OCI-LY7 (cell line): Measurements from ENCODE around the gene CNIH2.

Experiments
- CTCF ChIP-seq: fragments of 200-600 bp; sonication (generic); conservative IDR thresholded peaks from 2 replicates; pipeline ENCODE4 v1.5.1; 2014; ENCODE audit warnings: mild to moderate bottlenecking, antibody characterized with exemption, low read length, moderate library complexity, mixed read lengths
- EZH2phosphoT487 ChIP-seq: fragments of 200-600 bp; sonication (generic); IDR thresholded peaks from 2 replicates; pipeline ENCODE4 v1.6.1; 2018; ENCODE audit warnings: low read depth, borderline replicate concordance, mild to moderate bottlenecking, mixed run types, antibody characterized with exemption, low read length, moderate library complexity, mixed read lengths

- TF ChIP-seq CTCF (no peak), EZH2phosphoT487 (no peak)
Measured at GRCh38 chr11:66315498-66315885, 37.5 kb downstream of the CNIH2 start.
